NB4 (cell line): ENCODE measurements around the gene MTMR2.
"Not testable (repeated sequence)": the region's sequence is repeated elsewhere in the genome, so short reads cannot be mapped to it uniquely, and the experiment has no call there.

ENCODE experiments used
- CTCF ChIP-seq: IDR thresholded peaks from one replicate; pipeline ENCODE4 v1.5.1; 2012; ENCODE audit warnings: low read depth, low read length
- POLR2A ChIP-seq: IDR thresholded peaks from 2 replicates; pipeline ENCODE4 v1.6.1; 2011; ENCODE audit warnings: mild to moderate bottlenecking; ENCODE audit not compliant: insufficient read length; ENCODE audit errors: extremely low read depth

- not testable (repeated sequence) for TF ChIP-seq POLR2A, CTCF
Measured at GRCh38 chr11:95806464-95806863, 117.4 kb downstream of the MTMR2 start.
